Activated CD8-positive, alpha-beta memory T cell treated with anti-CD3 and anti-CD28 coated beads, Interleukin-2, amount 50 U/mL, for 24 hours (primary cell): ENCODE measurements around the gene CNIH4.
"Not testable (repeated sequence)": the region's sequence is repeated elsewhere in the genome, so short reads cannot be mapped to it uniquely, and the experiment has no call there.

Experiments used
- DNase-seq: peaks from one replicate; pipeline ENCODE4 v3.0.0-alpha.2; 2020; ENCODE audit errors: extremely low read depth

CNIH4 gene

DNA sequence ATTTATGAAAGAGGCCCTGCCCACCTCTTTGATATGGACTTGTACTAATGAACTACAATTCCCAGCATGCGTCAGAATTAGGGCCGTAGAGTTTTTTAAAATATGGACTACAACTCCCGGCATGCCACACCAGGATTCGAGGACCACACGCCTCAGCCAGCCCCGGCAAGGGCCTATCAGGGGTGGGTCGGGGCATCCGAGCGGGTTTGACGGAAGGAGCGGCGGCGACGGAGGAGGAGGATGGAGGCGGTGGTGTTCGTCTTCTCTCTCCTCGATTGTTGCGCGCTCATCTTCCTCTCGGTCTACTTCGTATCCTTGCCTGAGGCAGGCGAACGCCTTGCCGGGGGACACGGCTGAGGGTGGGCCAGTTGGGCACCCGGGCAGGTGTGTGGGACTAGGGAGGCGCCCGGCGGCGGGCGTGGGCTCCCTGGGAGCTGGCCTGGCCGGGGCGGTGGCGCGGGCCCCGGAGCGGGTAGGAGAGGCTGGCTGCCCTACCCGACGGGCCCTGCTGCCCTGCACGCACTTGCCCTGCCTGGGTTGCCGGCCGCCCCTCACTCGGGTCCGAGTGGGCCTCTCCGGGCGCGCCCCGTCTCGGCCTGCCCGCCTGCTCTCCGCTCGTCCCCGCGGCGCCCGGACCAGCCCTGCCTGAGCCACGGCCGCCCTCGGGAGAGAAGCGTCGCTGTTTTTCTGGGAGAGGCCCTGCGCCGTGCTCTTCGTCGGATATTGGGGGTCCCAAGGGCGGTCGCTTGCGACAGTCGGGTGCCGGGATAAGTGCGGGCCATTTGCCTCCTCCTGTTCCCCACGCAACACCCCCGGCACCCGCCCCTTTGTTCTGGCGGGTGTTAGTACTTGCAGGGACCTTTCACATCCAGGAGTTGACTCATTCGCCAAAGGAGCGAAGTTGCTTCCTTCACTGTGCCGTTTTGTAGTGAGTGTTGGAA is at the start of gene CNIH4:
Gene CNIH4 (plus strand): TSS at position 195 of the 941 bp plus-strand sequence. CDS start 46 bp downstream, at position 241.
- peak; percentile 69 for DNase-seq

DNA sequence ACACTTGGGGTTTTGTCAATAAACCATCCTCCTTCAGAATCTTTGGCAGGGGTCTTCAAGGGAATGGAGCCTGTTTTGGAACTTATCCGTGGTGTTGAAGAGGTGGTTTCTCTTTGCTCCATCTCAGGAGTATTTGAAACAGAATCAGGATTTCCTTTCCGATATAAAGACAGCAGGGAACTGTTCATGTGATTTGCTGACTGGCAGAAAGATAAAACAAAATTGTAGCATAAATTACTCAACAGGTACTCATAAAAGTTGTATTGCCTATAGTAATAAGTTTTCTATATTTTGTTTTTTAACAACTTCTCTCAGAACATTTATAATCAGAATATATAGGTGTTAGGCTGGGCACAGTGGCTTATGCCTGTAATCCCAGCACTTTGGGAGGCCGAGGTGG is 48.6 kb upstream of the CNIH4 start:
- DNase-seq = no peak

DNA sequence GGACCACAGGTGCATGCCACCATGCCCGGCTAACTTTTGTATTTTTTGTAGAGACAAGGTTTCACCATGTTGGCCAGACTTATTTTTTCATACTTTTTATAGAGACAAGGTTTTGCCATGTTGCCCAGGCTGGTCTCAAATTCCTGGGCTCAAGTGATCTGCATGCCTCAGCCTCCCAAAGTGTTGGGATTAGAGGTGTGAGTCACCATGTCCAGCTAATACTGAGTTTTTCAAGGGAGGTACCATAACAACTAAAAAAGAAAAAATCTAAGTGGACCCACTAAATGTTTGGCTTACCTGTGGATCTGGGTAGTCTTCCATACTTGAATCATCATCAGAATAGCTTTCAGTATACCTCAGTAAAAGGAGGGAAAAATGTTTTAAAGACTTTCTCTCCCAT is 45.2 kb upstream of the CNIH4 start:
- not testable (repeated sequence) for DNase-seq

- no peak for DNase-seq
Measured at GRCh38 chr1:224312025-224312424, 44.7 kb upstream of the CNIH4 start.

- DNase-seq = no peak
Measured at GRCh38 chr1:224317383-224318045, 39.2 kb upstream of the CNIH4 start.

GRCh38 chr1:224321706-224322105 is 35.0 kb upstream of the CNIH4 start:
- no peak for DNase-seq

DNA sequence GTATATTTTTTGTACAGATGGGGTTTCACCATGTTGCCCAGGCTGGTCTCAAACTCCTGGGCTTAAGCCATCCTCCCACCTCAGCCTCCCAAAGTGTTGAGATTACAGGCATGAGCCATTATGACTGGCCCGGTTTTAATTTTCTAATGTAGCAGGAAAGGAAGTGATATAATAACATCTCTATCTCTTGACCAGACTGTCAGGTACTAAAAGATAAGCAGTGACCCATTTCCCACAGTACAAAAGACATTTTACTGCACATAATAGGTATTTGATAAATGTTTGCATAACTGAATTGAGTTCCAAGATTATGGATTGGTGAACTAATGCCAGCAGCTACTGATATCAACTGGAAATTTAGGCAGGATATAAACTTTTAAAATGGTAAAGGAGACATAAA is 30.7 kb upstream of the CNIH4 start:
- DNase-seq = no peak

DNA sequence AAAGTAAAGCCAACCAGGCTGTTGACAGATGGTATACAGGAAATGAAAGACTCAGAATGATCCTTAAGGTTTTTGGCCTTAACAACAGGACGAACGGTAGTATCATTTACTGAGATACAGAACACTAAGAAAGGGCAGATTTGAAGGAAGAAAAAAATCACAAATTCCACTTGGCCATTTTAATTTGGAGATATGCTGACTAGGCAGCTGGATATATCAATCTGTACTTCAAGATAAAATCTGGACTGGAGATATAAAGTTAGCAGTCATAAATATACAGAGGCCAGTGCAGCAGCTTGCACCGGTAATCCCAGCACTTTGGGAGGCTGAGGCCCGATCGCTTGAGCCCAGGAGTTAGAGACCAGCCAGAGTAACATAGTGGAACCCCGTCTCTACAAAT is 28.0 kb upstream of the CNIH4 start:
- DNase-seq = no peak

- no peak for DNase-seq
Measured at GRCh38 chr1:224329484-224329841, 27.2 kb upstream of the CNIH4 start.

GRCh38 chr1:224329842-224330753 is 26.6 kb upstream of the CNIH4 start, which contains the start of gene NVL:
Gene NVL, minus strand, starts transcription at chr1:224330172. Its CDS starts 45 bp downstream, at chr1:224330127.
- DNase-seq = peak; percentile 49

DNA sequence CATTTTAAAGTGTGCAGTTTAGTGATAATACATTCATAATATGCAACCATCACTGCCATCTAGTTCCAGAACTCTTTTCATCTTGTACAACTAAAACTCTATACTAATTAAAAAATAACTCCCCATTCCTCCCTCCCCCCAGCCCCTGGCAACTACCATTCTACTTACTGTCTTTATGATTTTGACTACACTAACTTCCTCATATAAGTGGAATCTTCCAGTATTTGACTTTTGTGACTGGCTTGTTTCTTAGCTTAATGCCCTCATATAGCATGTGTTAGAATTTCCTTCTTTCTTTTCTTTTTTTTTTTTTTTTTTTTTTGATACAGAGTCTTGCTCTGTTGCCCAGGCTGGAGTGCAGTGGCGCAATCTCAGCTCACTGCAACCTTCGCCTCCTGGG is 25.4 kb upstream of the CNIH4 start:
- no peak for DNase-seq

DNA sequence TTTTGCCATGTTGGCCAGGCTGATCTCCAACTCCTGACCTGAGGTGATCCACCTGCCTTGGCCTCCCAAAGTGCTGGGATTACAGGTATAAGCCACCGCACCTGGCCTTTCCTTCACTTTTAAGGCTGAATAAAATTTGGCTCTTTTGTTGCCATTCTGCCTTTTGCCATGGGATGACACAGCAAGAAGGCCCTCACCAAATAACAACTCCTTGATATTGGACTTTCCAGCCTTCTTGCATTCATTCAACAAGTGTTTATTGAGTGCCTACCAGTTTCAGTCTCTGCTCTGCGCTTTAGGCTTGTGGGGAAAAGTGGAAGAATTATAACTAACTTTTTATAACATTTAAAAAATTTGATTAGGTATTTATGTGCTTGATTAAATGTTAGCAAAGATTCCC is 24.9 kb upstream of the CNIH4 start:
- no peak for DNase-seq

- no peak for DNase-seq
Measured at GRCh38 chr1:224333309-224333926, 23.3 kb upstream of the CNIH4 start.

DNA sequence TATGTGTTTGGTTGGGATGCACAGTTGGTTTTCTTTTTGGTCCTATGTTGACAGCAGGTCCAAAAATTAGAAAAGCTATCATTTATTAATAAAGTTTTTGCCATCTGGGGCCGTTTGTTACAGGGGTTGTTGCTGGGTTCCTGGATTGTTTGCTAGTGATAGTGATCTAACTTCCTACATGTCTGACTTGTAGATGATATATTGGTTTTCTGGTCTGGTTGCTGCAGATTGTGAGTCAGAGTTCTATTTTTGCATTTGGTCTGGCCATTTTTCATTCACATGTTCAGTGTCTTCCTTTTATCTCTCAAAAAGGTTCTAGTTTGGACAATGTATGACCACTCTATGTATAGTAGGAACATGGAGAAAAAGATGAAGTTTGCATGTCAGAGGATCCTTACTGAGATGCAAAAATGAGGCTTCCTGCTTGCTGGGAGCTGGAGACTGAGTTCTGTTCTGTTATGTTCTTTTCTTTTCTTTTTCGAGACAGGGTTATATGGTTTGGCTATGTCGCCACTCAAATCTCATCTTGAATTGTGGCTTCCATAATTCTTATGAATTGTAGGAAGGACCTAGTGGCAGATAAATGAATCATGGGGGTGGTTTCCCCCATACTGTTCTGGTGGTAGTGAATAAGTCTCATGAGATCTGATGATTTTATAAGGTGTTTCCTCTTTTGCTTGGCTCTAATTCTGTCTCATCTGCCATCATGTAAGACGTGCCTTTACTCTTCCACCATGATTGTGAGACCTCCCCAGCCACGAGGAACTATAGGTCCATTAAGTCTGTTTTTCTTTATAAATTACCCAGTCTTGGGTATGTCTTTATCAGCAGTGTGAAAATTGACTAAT is 22.5 kb upstream of the CNIH4 start:
- DNase-seq = no peak

- DNase-seq = no peak
Measured at GRCh38 chr1:224338150-224338838, 18.4 kb upstream of the CNIH4 start.

GRCh38 chr1:224339442-224340033 is 17.1 kb upstream of the CNIH4 start:
- DNase-seq = no peak

DNA sequence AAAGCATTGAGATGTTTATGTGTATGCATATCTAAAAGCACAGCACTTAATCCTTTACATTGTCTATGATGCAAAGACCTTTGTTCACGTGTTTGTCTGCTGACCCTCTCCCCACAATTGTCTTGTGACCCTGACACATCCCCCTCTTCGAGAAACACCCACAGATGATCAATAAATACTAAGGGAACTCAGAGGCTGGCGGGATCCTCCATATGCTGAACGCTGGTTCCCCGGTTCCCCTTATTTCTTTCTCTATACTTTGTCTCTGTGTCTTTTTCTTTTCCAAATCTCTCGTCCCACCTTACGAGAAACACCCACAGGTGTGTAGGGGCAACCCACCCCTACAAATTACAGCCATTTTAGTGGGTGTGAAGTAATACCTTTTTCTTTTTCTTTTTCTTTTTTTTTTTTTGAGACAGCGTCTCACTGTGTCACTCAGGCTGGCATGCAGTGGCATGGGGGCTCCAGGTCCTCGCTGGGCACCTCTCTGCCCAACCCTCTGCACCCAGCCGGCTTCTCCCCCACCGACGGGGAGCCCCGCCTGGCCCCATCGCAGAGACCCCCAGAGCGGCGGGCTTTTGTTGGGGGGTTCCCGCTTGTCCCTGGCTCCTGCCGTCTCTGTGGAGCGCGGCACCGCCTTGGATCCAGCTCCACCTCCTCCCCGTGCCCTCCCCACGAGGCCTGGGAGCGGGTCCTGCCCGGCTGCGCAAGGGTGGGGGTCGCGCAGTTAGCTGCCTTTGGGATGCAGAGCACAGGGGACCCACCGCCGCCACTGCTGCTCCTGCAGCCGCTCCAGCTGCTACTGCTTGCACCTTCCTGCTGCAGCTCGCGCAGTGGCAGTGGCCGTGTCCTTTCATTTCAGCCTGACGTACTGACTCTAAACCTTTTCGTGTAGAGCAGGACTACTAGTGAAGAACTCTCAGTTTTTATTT is 16.0 kb upstream of the CNIH4 start:
- not testable (repeated sequence) for DNase-seq

DNA sequence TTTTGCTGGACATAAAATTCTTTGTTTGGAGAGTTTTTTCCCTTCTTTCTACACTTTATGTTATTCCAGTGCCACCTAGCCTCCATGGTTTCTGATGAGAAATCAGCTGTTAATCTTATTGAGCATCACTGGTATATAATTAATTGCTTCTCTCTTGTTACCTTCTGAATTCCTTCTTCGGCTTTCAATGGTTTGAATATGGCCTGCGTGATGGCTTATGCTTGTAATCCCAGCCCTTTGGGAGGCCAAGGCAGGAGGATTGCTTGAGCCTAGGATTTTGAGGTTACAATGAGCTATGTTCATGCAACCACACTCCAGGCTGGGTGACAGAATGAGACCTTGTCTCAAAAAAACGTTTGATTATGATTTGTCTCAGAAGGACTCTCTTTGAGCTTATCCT is 13.0 kb upstream of the CNIH4 start:
- no peak for DNase-seq
